Tibial nerve (tissue), 3 donors: ENCODE results near the gene EPHA6.

Experiments used
- CTCF ChIP-seq, 5 experiments: fragments of 200-600 bp in 3 of 5; fragments of 450-650 bp in 2 of 5; sonication (generic) in 3 of 5; IDR thresholded peaks; one replicate each; pipeline ENCODE4 v1.5.1; 2016 to 2019; ENCODE audit warnings: antibody characterized with exemption in 5 of 5, mild to moderate bottlenecking in 3 of 5, moderate library complexity in 2 of 5
- POLR2A ChIP-seq, 2 donors: fragments of 450-650 bp; IDR thresholded peaks; one replicate each; pipeline ENCODE4 v1.6.1; 2017; ENCODE audit warnings: antibody characterized with exemption in 2 of 2, mild to moderate bottlenecking in 2 of 2, moderate library complexity in 2 of 2

- TF ChIP-seq CTCF (IDR thresholded peaks at IDR 0.05) (no peak), POLR2A (IDR thresholded peaks at IDR 0.05) (no peak)
Observed at GRCh38 chr3:97764407-97765238, 950.2 kb downstream of the EPHA6 start, which contains the start of gene ARL6.
